Natural killer cell (primary cell): ENCODE data around the gene POM121L2. TPM values are rescaled to one million over a fixed set of nuclear protein-coding genes. Genes with fewer than 3 reads are reported as not detected.

Source experiments
- ATAC-seq, 3 donors: fragments of 150-1000 bp in 2 of 3; fragments of 200-7000 bp in 1 of 3; cut with Tn5 transposase; 1 replicate in 1 of 3; 2 replicates in 2 of 3; pipeline ENCODE4 v1.10.0; 2021; ENCODE audit warnings: mild to moderate bottlenecking in 2 of 3, moderate library complexity in 2 of 3
- DNase-seq, 2 donors: peaks; one replicate each; pipeline versions ENCODE4 v3.0.0 to v3.0.0-alpha.2; 2013 to 2021; ENCODE audit warnings: mixed read lengths in 1 of 2
- H3K27ac ChIP-seq: one replicate; pipeline ENCODE4 v1.5.1; 2013; ENCODE audit warnings: mild to moderate bottlenecking, low read length
- H3K27me3 ChIP-seq: one replicate; pipeline ENCODE4 v1.6.1; 2013; ENCODE audit warnings: low read length; ENCODE audit not compliant: control insufficient read depth, insufficient read depth
- H3K36me3 ChIP-seq: one replicate; pipeline ENCODE4 v1.6.1; 2013; ENCODE audit warnings: low read length; ENCODE audit not compliant: control insufficient read depth, insufficient read depth
- H3K4me1 ChIP-seq: one replicate; pipeline ENCODE4 v1.6.1; 2013; ENCODE audit warnings: low read length; ENCODE audit not compliant: control insufficient read depth, insufficient read depth
- H3K4me3 ChIP-seq: one replicate; pipeline ENCODE4 v1.5.1; 2013; ENCODE audit warnings: low read length
- H3K9me3 ChIP-seq: one replicate; pipeline ENCODE4 v1.6.1; 2013; ENCODE audit warnings: low read length; ENCODE audit not compliant: control insufficient read depth, insufficient read depth
- H3K27ac Mint-ChIP-seq, 2 donors: one replicate each; pipeline ENCODE4 v1.8.0; 2022; ENCODE audit warnings: mild to moderate bottlenecking in 2 of 2, mixed read lengths in 2 of 2, moderate library complexity in 1 of 2
- H3K27me3 Mint-ChIP-seq, 2 donors: one replicate each; pipeline ENCODE4 v1.8.0; 2022; ENCODE audit warnings: low read depth in 2 of 2, mixed read lengths in 2 of 2
- H3K36me3 Mint-ChIP-seq: one replicate; pipeline ENCODE4 v1.8.0; 2022; ENCODE audit warnings: mixed read lengths
- H3K4me1 Mint-ChIP-seq, 2 donors: one replicate each; pipeline ENCODE4 v1.8.0; 2022; ENCODE audit warnings: mixed read lengths in 2 of 2
- H3K4me3 Mint-ChIP-seq: one replicate; pipeline ENCODE4 v1.8.0; 2022; ENCODE audit warnings: mild to moderate bottlenecking, moderate library complexity, mixed read lengths
- H3K9me3 Mint-ChIP-seq, 2 donors: one replicate each; pipeline ENCODE4 v1.8.0; 2022; ENCODE audit warnings: mixed read lengths in 2 of 2
- CTCF ChIP-seq: fragments of 200-600 bp; IDR thresholded peaks from one replicate; pipeline ENCODE4 v1.8.0; 2022; ENCODE audit warnings: antibody characterized with exemption
- WGBS: methylation state at CpG from one replicate; pipeline ENCODE4 v1.1.7; 2013; ENCODE audit warnings: missing lambda C conversion rate; ENCODE audit not compliant: insufficient coverage; 5-methylcytosine and 5-hydroxymethylcytosine counted together
- intact Hi-C: fragments of 100-400 bp; cut with micrococcal nuclease; formaldehyde crosslinking; loops from one replicate; pipeline ENCODE4 v1.14.2; 2022
- total RNA-seq, 4 donors: library from RNA; stranded (reverse); fragments of 120-200 nt in 1 of 4; gene quantifications; one replicate each; pipeline versions ENCODE4 v1.2.3 to v1.2.4, GENCODE V29; 2013 to 2022

Gene POM121L2
- total RNA-seq, 3 donors from 2014 or later (not counting 1 experiment from before 2014, with no cell fraction given) = not detected

GRCh38 chr6:27260836-27261375, 51.2 kb downstream of the POM121L2 start:
- Histone ChIP-seq H3K36me3 (no peaks in the 10 kb centered on the region), H3K9me3 (peaks cover 2% of the 10 kb centered on the region), H3K4me1 (no peaks in the 10 kb centered on the region), H3K27me3 (peaks cover 19% of the 10 kb centered on the region), H3K27ac (no peak overlapping the region), H3K4me3 (no peak overlapping the region)
- intact Hi-C loops = no loop called here
- Mint-ChIP-seq H3K36me3 (no peaks in the 10 kb centered on the region), H3K9me3 (no peaks in the 10 kb centered on the region), H3K27ac (no peak overlapping the region), H3K27me3 (peaks cover 19 to 45% of the 10 kb centered on the region in 2 donors), H3K4me3 (no peak overlapping the region), H3K4me1 (no peaks in the 10 kb centered on the region)
- DNase-seq (no peak), ATAC-seq (no peak)
- 19% methylated on average over 28 of the region's 30 CpGs for WGBS
- no peak for TF ChIP-seq CTCF

GRCh38 chr6:27260369-27260768, 51.7 kb downstream of the POM121L2 start:
- DNase-seq = no peak
- intact Hi-C loops = no loop called here
- H3K27ac ChIP-seq = no peak overlapping the region
- TF ChIP-seq CTCF = no peak
- H3K36me3 ChIP-seq = no peaks in the 10 kb centered on the region
- H3K27me3 Mint-ChIP-seq = peaks cover 23 to 49% of the 10 kb centered on the region in 2 donors
- no peaks in the 10 kb centered on the region for H3K9me3 Mint-ChIP-seq
- no peaks in the 10 kb centered on the region for H3K4me1 Mint-ChIP-seq
- no peak overlapping the region for H3K4me3 ChIP-seq
- ATAC-seq = no peak
- no peaks in the 10 kb centered on the region for H3K4me1 ChIP-seq
- no peak overlapping the region for H3K27ac Mint-ChIP-seq
- H3K27me3 ChIP-seq = peaks cover 19% of the 10 kb centered on the region
- no peak overlapping the region for H3K4me3 Mint-ChIP-seq
- WGBS = 9% methylated on average over 21 of the region's 21 CpGs
- peaks cover 2% of the 10 kb centered on the region for H3K9me3 ChIP-seq
- no peaks in the 10 kb centered on the region for H3K36me3 Mint-ChIP-seq

Other genes with a start within 250 kb of the POM121L2 start
- 1 to 10 TPM in 1 of 3 donors, not detected in 2; 2.0 TPM for gene PRSS16, start 64.6 kb downstream of the POM121L2 start, total RNA-seq
- under 1 TPM; 0.18 to 0.83 (median 0.19) TPM for gene ZNF391, start 76.5 kb upstream of the POM121L2 start, total RNA-seq
- 10 to 100 TPM; 12.8 to 21.7 (median 16.2) TPM for gene ZNF184, start 160.8 kb upstream of the POM121L2 start, total RNA-seq